Keratinocyte (primary cell): Measurements from ENCODE around the gene DBI.

ENCODE experiments used
- EZH2 ChIP-seq: IDR thresholded peaks from one replicate; pipeline ENCODE4 v1.6.1; 2012; ENCODE audit warnings: inconsistent platforms, mild to moderate bottlenecking, low read length, moderate library complexity
- TF ChIP-seq, protein P1 (sequence below), 3 experiments: IDR thresholded peaks in 1 of 3; conservative IDR thresholded peaks in 1 of 3; optimal IDR thresholded peaks in 1 of 3; 2 replicates in 2 of 3; 3 replicates in 1 of 3; pipeline versions ENCODE3 to v1.5.1; 2011; ENCODE audit warnings: low read length in 3 of 3, mild to moderate bottlenecking in 3 of 3, moderate library complexity in 2 of 3, control low read depth in 1 of 3, inconsistent platforms in 1 of 3; ENCODE audit not compliant: insufficient read depth in 2 of 3; ENCODE audit errors: extremely low read depth in 1 of 3

DNA sequence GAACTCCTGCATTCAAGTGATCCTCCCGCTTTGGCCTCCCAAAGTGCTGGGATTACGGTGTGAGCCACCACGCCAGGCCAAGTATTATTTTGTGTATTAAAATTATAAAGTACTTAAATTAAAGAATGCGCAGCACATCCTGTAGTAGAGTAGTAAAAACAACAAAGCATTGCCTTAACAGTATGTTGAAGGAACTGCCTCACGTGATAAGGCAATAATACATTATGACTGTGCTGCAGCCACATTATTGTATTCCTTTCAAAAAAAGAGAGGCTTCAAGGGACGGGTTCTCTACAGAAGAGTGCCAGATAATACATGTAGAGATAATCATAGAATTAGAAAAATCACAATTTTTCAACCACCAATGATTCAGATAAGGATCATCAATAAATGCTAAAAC lies 33.8 kb upstream of the DBI start:
- TF ChIP-seq, protein P1, sequence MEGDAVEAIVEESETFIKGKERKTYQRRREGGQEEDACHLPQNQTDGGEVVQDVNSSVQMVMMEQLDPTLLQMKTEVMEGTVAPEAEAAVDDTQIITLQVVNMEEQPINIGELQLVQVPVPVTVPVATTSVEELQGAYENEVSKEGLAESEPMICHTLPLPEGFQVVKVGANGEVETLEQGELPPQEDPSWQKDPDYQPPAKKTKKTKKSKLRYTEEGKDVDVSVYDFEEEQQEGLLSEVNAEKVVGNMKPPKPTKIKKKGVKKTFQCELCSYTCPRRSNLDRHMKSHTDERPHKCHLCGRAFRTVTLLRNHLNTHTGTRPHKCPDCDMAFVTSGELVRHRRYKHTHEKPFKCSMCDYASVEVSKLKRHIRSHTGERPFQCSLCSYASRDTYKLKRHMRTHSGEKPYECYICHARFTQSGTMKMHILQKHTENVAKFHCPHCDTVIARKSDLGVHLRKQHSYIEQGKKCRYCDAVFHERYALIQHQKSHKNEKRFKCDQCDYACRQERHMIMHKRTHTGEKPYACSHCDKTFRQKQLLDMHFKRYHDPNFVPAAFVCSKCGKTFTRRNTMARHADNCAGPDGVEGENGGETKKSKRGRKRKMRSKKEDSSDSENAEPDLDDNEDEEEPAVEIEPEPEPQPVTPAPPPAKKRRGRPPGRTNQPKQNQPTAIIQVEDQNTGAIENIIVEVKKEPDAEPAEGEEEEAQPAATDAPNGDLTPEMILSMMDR (optimal IDR thresholded peaks at IDR 0.05 in 1 of 3, IDR thresholded peaks at IDR 0.05 in 1 of 3, conservative IDR thresholded peaks at IDR 0.05 in 1 of 3; ENCODE audit: extremely low read depth in 1 of 3, insufficient read depth in 2 of 3, low read length in 3 of 3): no peak
- no peak for TF ChIP-seq EZH2
